ENCODE results near the gene CCDC9B. TPM values are rescaled to one million over a fixed set of nuclear protein-coding genes. Genes with fewer than 3 reads are reported as not detected.

CCDC9B gene
- total RNA-seq, 1 donor from 2014 or later, result 155 TPM

GRCh38 chr15:40296561-40297230 is 44.0 kb downstream of the CCDC9B start:
- Histone ChIP-seq H3K9me3 (replicated peaks) (peaks cover 21% of the 10 kb centered on the region), H3K4me3 (no peak overlapping the region), H3K27ac (replicated peaks) (peak overlapping the region; percentile 73), H3K4me1 (peaks cover 50% of the 10 kb centered on the region), H3K27me3 (ENCODE audit: low read depth) (peaks cover 12% of the 10 kb centered on the region), H3K36me3 (no peaks in the 10 kb centered on the region)
- intact Hi-C loops (cut with micrococcal nuclease), result no loop called here
- TF ChIP-seq CTCF (IDR thresholded peaks at IDR 0.05; ENCODE audit: borderline replicate concordance), result no peak
- no peak for DNase-seq

GRCh38 chr15:40295877-40296560 is 44.7 kb downstream of the CCDC9B start:
- TF ChIP-seq CTCF (IDR thresholded peaks at IDR 0.05; ENCODE audit: borderline replicate concordance), result no peak
- intact Hi-C loops (cut with micrococcal nuclease), result no loop called here
- Histone ChIP-seq H3K4me3 (no peak overlapping the region), H3K9me3 (replicated peaks) (peaks cover 21% of the 10 kb centered on the region), H3K36me3 (no peaks in the 10 kb centered on the region), H3K27me3 (ENCODE audit: low read depth) (peaks cover 16% of the 10 kb centered on the region), H3K27ac (replicated peaks) (peak overlapping the region; percentile 73), H3K4me1 (peaks cover 50% of the 10 kb centered on the region)
- peak; percentile 82 for DNase-seq

GRCh38 chr15:40295297-40295696 is 45.4 kb downstream of the CCDC9B start:
- Histone ChIP-seq H3K4me3 (no peak overlapping the region), H3K9me3 (replicated peaks) (peaks cover 15% of the 10 kb centered on the region), H3K36me3 (no peaks in the 10 kb centered on the region), H3K4me1 (peaks cover 52% of the 10 kb centered on the region), H3K27ac (replicated peaks) (peak overlapping the region; percentile 73), H3K27me3 (ENCODE audit: low read depth) (peaks cover 16% of the 10 kb centered on the region)
- TF ChIP-seq CTCF (IDR thresholded peaks at IDR 0.05; ENCODE audit: borderline replicate concordance), result no peak
- DNase-seq, result no peak
- intact Hi-C loops (cut with micrococcal nuclease), result no loop called here

GRCh38 chr15:40293905-40294895 is 46.5 kb downstream of the CCDC9B start:
- H3K4me3 ChIP-seq, result no peak overlapping the region
- intact Hi-C loops (cut with micrococcal nuclease), result no loop called here
- H3K9me3 ChIP-seq (replicated peaks), result peaks cover 5% of the 10 kb centered on the region
- DNase-seq, result no peak
- peaks cover 59% of the 10 kb centered on the region for H3K4me1 ChIP-seq
- H3K27ac ChIP-seq (replicated peaks), result no peak overlapping the region
- TF ChIP-seq CTCF (IDR thresholded peaks at IDR 0.05; ENCODE audit: borderline replicate concordance), result no peak
- H3K36me3 ChIP-seq, result no peaks in the 10 kb centered on the region
- peaks cover 16% of the 10 kb centered on the region for H3K27me3 ChIP-seq (ENCODE audit: low read depth)

- Histone ChIP-seq H3K27ac (replicated peaks) (no peak overlapping the region), H3K4me1 (peaks cover 63% of the 10 kb centered on the region), H3K4me3 (no peak overlapping the region), H3K27me3 (ENCODE audit: low read depth) (peaks cover 16% of the 10 kb centered on the region), H3K9me3 (replicated peaks) (no peaks in the 10 kb centered on the region), H3K36me3 (no peaks in the 10 kb centered on the region)
- no peak for TF ChIP-seq CTCF (IDR thresholded peaks at IDR 0.05; ENCODE audit: borderline replicate concordance)
- intact Hi-C loops (cut with micrococcal nuclease), result no loop called here
- peak; percentile 6 for DNase-seq
Measured at GRCh38 chr15:40293006-40293405, 47.7 kb downstream of the CCDC9B start.
